ENCODE measurements around the gene TIMM50.
"Not testable (repeated sequence)": the region's sequence is repeated elsewhere in the genome, so short reads cannot be mapped to it uniquely, and the experiment has no call there.

TIMM50 gene

DNA sequence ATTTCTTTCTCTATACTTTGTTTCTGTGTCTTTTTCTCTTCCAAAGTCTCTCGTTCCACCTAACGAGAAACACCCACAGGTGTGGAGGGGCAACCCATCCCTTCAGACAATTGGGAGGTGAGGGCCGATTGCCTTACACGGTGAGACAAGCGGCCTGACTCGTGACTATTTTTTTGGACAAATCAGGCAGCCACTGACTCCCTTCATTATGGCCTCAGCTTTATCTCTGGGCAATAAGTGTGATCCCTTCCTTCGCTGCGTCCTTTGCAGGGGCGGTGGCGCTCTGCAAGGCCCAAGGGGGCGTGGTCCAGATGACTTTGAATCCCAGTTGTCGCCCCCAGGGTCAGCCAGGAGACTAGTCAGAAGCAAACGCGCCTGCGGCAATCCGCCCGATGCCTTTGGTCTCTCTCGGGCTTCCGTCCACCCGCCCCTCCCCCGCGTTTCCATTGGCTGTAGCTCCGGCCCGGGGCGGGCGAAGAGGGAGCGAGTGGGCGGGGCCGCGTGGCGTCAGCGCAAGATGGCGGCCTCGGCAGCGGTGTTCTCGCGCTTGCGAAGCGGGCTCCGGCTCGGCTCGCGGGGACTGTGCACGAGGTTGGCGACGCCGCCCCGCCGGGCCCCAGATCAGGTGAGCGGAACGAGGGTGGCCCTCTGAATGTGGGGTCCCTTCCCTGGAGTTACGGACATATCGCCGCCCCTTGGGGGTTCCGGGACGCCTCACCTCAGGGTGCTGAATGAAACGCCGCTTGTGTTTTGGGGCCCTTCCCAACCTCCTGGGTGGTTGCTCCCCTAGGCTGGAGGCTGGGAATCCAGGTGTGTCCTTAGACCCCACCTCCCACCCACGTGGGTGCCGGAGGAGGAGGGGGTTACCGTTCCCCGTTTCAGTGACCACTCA is at the start of gene TIMM50:
Gene TIMM50 (plus strand): TSS at position 502 of the 892 bp plus-strand sequence. CDS start 16 bp downstream, at position 518.
- DNase-seq, result peak; percentile 90 to 98

DNA sequence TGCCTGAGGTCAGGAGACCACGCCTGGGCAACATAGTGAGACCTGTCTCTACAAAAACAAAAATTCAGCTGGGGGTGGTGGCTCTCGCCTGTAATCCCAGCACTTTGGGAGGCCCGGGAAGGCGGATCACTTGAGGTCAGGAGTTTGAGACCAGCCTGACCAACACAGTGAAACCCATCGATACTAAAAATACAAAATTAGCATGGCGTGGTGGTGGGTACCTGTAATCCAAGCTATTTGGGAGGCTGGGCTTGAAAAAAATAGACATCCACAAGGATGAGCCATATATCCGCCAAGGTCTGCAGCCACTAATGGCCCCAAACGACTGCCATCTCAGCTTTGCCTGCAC is 48.0 kb upstream of the TIMM50 start:
- no peak for DNase-seq

DNA sequence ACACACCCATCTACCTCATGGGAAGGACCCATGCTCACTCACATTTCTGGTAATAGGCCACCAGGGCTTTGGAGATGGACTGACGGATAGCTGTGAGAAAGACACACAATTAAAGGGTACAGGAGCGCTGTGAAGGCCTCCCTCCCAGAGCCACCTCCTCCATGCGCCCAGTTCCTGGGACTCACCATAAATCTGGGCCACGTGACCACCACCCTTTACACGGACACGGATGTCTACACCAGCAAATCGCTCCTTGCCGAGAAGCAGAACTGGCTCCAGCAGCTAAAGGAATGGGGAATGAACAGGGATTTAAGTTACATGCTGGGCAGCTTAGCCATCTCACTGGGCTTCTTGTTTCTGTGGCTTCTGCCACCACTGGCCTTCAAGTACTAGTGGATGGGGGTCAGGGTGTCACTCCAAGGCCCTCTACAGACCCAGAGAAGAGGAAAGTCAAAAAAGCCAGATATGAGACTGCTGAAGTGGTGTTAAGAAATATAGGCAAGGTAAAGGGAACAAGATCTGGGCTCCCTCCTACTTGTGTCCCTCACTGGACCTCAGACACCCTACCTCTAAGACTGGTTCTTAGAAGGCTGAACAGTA is 47.1 kb upstream of the TIMM50 start:
- DNase-seq, result no peak

DNA sequence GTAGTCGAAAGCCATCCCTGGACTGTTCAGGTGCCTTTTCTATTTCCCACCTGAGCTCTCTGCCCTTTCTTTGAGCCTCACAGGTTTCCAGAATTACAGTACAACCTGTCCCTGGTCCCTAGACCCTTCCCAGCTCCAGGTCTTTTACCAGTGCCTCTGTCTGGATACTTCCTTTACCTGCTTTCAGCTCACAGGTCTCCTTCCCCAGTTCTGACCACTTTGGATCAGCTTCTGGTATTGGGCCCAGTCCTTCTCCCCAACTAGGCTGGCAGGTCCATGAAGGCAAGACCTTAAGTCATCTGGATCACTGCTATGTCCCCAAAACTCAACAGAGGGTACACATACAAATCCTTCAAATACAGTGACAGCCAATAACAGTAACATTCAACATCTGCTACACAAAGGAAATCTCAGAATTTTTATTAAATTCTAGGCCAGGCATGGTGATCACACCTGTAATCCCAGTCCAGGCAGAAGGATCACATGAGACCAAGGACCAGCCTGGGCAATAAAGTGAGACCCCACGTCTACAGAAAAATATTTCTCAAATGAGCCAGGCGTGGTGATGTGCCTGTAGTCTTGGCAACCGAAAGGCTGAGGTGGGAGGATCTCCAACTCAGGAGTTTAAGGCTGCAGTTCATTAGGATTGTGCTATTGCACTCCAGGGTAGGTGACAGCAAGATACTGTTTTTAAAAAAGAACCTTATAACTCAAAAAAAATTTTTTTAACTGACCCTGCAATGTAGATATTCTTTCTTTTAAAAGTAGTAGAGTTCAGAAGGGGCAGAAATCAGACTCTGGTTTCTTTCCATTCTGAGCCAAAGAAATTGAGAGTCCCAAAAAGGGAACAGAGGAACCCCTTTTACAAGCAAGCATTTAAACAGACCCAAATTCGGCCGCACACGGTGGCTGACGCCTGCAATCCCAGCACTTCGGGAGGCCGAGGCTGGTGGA is 46.2 kb upstream of the TIMM50 start:
- no peak for DNase-seq

DNA sequence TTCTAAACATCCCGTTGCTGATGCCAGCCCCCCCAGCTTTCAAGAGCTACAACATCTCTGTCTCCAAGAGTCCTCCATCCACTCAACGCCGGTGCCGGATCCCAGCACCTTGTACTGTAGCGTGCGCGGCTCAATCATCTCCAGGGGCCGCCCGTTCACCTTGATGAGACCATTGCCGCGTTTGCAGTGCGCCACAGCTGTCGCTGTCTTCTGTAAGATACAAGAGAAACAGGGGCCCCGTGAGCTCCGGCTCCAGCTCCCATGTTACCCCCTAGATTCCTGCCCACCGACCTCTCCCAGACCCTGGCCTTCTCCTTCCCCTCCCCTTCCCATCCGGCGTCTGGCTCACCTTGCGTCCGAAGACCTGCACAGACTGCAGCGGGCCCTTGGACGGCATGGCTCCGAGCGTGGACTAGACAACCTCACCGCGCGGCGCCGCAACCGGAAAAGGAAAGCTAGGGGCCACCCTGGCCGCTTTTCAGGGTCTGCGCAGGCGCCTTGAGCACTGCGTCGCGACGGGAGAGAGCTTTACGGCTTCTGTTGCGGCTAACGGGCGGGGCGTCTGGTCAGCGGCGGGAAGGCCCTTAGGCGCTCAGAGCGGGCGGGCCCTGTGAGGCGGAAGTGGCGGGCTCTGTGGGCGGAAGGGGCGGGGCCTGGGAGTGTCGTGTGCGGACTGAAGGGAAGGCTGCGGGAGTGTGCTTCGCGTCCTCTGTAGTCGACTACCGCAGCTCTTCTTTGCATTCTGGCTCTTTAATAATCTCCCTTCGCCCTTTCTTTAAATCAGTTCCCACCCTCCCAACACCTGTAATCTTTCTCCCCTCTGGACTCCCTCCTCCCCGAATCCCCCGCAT is 44.9 kb upstream of the TIMM50 start, which contains the start of gene RPS16:
Gene RPS16 (minus strand): TSS at position 451 of the 851 bp plus-strand sequence. CDS start 54 bp downstream, at position 397.
- DNase-seq, result peak; percentile 98 to 99

DNA sequence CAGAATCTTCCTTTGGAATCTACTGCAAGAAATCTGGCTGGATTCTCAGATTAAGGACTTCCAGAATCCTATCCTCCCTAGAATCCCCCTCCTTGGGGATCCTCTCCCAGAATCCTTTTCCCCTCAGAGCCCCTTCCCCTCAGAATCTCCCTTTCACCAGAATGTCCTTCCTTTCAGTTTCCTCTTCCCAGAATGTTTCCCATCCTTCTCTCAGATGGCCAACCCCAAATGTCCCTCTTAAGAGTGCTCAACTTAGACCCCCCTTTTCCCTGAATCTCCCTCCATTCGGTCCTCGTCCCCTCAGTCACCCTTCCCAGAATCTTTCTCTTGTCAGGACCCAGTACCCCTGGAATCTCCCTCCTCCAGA is 44.3 kb upstream of the TIMM50 start:
- no peak for DNase-seq

DNA sequence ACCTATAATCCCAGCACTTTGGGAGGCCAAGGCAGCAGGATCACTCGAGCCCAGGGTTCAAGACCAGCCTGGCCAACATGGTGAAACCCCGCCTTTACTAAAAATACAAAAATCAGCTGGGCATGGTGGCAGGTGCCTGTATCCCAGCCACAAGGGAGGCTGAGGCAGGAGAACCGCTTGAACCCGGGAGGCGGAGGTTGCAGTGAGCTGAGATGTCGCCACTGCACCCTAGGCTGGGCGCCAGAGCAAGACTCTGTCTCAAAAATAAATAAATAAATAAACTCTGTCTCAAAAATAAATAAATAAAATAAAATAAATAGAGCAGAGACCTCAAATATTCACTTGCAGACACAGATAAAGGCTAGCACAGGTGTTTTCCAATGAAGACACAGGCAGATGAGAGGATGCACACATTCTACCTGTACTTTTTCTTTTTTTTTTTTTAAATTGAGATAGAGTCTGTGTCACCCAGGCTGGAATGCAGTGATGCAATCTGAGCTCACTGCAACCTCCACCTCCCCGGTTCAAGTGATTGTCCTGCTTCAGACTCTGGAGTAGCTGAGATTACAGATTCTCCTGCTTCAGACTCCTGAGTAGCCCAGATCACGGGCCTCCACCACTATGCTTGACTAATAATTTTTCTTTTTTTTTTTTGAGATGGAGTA is 42.2 kb upstream of the TIMM50 start:
- DNase-seq, result no peak

DNA sequence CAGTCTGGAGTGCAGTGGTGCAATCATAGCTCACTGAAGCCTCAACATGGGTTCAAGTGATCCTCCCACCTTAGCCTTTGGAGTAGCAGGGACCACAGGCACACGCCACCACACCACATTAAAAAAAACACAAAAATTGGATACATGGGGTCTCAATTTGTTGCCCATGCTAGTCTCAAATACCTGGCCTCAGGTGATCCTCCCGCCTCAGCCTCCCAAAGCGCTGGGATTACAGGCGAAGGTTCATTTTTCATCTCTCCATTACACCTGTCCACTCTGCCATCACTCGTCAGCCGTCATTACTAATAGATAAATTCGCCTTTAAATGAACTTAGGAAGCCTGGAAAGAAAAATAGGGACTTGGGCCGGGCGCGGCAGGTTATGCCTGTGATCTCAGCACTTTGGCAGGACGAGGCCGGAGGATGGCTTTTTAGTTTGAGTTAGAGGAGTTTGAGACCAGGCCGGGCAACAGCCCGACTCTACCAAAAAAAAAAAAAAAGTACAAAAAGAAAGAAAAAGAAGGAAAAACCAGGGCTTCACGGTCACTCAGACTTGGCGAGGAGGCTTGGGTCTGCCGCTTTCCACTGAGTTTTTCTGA is 35.9 kb upstream of the TIMM50 start:
- DNase-seq, result no peak

DNA sequence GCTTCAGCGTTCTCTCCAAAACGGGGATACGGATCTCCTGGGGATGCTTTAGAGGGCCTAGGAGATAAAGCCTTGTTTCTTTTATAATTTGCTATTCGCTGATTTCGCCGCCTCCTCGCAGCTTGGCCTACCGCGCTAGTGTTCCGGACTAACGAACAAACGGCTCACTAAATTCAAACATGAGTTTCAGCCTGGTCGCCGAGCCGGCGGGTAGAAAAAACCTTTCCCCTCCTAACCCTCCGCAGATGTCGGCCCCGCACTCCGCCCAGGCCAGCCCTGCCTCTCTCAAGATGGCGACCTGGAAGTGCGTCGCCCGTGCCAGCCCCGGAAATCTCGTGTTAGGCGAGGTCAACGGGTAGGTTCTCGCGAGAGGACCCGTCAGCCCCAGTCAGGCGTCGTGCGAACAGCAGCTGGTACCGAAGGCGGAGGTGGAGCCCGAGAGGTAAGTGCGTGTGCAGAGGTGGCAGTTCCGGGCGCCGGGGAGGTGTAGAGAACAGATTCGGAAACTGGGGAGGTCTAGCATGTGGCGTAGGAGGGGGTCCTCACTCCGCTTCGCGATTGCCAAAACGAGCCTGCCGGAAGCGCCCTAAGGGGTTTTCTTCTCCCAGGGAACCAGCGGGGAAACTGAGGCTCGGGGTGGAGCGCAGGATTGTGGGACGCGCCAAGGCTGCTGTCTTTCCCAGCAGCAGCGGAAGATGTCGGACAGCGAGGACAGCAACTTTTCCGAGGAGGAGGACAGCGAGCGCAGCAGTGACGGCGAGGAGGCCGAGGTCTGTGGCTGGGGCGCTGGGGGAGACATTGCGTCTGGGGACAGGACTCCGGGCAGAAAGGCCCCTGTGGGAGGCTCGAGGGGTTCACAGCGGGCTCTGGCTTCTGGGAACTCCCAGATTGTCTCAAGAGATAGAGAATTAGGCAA is 35.2 kb upstream of the TIMM50 start, which contains the start of gene SUPT5H:
Gene SUPT5H (plus strand): TSS at position 387 of the 916 bp plus-strand sequence. CDS start 309 bp downstream, at position 696.
- DNase-seq, result peak; percentile 98 to 99

DNA sequence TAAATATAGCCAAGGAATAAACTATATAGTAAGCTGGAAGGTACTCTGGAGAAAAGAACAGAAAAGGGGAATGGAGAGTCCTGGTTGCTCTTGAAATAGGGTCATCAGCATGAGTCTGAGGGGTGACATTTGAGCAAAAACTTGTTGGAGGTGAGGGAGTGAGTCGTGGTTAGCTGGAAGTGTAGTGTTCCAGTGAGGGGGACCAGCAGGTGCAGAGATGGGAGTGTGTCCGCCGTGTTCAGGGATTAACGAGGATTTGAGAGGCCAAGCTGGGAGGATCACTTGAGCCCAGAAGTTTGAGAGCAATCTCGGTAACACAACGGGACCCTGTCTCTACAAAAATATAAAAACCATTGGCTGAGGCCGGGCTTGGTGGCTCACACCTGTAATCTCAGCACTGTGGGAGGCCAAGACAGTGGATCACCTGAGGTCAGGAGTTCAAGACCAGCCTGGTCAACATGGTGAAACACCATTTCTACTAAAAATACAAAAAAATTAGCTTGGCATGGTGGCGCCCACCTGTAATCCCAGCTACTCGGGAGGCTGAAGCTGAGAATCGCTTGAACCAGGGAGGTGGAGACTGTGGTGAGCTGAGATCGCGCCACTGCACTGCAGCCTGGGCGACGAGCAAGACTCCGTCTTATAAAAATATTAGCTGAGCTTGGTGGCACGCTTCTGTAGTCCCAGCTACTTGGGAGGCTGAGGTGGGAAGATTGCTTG is 34.1 kb upstream of the TIMM50 start:
- no peak for DNase-seq

DNA sequence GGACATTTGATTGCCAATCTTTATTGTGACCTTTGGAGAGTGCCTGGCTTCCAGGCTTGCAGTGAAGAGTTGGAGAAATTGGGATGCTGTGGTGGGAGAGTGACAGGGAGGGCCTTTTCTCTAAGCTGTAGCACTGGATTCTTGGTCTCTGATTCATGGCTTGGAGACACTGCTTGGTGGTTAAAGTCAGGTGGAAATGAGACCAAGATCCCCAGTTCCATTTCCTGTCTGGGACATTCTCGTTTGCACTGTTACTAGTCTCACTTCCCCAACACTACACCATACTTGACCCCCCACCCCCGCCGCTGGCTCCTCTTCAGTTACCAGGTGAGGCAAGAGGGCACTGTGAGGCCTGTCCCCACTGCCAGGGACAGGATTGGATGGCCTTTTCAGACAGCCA is 32.4 kb upstream of the TIMM50 start:
- no peak for DNase-seq

DNA sequence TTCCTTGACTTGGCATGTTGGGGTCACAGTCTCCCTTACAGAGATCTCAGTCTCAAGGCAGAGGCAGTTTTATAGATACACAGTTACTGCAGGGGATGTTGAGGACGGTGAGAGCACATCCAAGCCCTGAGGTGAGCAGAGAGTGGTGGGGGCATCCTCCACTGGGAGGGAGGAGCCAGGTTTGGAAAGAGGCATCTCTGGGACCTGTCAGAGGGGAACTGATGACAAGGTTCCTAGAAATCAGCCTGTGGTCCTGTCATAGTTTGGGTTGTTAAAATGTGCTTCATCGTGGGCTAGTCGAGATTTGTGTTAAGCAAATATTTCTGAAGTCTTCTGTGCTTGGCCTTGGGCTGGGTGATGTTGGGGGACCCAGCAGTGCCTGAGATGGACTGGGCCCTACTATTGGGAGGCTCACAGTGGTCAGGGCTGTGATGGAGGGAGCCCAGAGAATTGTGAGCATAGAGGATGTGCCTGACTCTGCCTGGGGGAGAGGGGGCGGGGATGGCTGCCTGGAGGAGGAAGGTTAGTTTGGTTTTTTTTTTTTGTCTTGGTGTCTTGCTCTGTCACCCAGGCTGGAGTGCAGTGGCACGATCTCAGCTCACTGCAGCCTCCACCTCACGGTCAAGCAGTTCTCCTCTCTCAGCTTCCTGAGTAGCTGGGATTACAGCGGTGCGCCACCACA is 31.4 kb upstream of the TIMM50 start:
- DNase-seq, result no peak

DNA sequence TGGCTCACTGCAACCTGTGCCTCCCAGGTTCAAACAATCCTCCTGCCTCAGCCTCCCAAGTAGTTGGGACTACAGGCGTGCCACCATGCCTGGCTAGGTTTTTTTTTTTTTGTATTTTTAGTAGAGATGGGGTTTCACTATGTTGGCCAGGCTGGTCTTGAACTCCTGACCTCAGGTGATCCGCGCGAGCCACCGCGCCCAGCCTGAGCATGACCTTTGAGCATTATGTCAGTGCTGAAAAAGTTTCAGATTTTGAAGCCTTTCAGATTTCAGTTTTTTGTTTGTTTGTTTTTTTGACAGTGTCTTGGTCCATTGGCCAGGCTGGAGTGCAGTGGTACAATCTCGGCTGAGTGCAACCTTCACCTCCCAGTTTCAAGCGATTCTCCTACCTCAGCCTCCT is 29.4 kb upstream of the TIMM50 start:
- DNase-seq, result not testable (repeated sequence)

DNA sequence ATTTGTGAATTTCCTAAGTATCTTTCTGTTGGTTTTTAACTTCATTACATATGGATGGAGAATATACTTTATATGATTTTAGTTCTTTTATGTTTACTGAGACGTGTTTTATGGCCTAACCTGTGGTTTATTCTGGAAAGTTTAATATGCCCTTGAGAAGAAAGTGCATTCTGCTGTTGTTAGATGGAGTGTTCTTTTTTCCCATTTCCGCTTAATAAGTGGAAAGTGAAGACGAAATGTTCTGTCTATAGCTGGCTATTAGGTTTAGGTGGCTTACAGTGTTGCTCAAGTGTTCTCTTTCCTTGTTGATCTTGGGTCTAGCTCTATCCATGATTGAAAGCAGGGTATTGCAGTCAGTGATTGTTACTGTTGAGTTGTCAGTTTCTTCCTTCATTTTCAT is 17.2 kb upstream of the TIMM50 start:
- DNase-seq, result no peak

DNA sequence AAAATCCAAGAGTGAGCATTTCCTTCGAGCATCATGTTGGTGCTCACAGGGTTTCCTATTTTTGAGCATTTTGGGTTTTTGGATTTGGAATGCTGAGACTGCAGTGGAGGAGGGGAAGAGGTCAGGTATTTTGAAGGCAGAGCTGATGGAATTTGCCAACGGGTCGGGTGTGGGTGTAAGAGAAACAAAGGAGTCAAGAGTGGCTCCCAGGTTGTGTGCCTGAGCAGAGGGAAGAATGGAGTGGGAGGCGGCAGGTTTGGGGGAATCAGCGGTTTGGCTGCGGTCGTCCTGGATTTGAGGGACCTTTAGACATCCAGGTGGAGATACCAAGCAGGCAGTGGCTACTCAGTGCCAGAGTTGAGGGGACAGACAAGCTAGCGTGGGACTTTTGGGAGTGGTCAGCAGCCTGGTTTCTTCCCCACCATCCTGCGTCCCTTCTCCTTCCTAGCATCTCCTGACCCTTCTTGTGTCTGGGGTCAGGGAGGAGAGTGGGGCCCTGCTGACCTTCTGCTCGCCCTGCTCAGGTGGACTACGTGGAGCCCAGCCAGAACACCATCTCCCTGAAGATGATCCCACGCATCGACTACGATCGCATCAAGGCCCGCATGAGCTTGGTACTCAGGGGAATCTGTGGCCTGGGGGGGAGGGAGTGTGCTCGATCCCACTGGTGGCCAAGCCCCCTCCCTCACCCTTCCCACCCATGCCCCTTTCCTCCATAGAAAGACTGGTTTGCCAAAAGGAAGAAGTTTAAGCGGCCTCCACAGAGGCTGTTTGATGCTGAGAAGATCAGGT is 14.5 kb upstream of the TIMM50 start:
- no peak for DNase-seq

DNA sequence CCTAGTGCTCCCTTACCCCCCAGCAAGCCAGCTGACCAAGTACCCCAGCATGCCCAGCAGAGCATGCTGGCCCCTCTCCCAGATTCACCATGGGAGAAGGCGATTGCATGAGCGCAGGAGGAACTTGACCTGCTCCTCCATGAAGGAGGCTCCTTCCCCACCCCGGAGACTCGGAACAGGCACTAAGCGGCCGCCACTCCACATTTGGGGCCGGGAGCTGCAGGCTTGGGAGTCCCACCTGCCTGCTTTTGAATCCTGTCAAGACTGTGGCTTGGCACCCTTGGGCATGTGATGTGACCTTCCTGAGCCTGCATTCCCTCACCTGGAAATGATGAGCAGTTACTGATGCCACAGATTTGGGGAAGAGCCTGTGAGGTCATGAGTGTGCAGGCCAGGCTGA is 12.7 kb upstream of the TIMM50 start:
- no peak for DNase-seq

DNA sequence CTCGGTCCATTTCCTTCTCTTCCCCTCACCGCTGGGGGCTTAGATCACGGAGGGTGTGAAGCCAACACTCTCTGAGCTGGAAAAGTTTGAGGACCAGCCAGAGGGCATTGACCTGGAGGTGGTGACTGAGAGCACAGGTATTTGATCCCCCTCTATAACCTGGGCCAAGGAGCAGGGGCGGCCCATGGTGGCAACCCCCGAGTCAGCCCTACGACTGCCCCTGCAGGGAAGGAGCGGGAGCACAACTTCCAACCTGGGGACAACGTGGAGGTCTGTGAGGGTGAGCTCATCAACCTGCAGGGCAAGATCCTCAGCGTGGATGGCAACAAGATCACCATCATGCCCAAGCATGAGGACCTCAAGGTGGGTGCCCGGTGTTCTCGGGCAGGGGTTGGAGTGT is 11.6 kb upstream of the TIMM50 start:
- no peak for DNase-seq

DNA sequence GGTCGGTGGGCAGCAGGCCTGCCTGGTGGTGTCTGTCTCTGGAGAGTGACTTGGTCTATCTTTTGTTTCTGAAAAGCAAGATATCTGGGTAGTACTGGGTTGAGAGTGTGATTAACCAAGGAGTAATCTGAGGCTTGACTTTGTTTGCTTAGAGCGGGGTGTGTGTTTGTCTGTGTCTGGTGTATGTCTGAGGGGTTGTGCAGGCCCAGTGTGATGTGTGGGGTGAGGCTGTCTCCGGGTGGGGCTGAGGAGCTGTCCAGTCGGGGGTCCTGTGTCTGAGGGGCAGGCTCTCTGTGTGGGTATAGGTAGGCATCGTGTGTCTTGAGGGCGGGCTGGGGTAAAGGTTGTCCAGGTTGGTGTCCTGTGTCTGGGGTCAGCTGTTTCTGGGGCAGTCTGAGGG is 11.1 kb upstream of the TIMM50 start:
- no peak for DNase-seq
